Lower leg skin (tissue), 4 donors: Measurements from ENCODE around the gene TINAGL1. TPM values are rescaled to one million over a fixed set of nuclear protein-coding genes. Genes with fewer than 3 reads are reported as not detected.

Experiments
- DNase-seq, 2 donors: peaks; one replicate each; pipeline ENCODE4 v3.0.0-alpha.2; 2019; ENCODE audit warnings: low spot score in 2 of 2
- H3K4me3 ChIP-seq: fragments of 200-600 bp; sonication (generic); 2 replicates; pipeline ENCODE4 v1.5.1; 2017; ENCODE audit warnings: mild to moderate bottlenecking, low read depth; ENCODE audit not compliant: poor library complexity, severe bottlenecking
- CTCF ChIP-seq, 3 donors: fragments of 450-650 bp; IDR thresholded peaks; one replicate each; pipeline ENCODE4 v1.5.1; 2016; ENCODE audit warnings: antibody characterized with exemption in 3 of 3, mild to moderate bottlenecking in 3 of 3, moderate library complexity in 2 of 3
- POLR2A ChIP-seq, 2 donors: fragments of 450-650 bp; IDR thresholded peaks; one replicate each; pipeline ENCODE4 v1.6.1; 2016 to 2017; ENCODE audit warnings: antibody characterized with exemption in 2 of 2, mild to moderate bottlenecking in 1 of 2, moderate library complexity in 1 of 2
- WGBS, 2 donors: methylation state at CpG; one replicate each; pipeline ENCODE4 v1.1.5; 2018; 5-methylcytosine and 5-hydroxymethylcytosine counted together
- intact Hi-C: fragments of 100-400 bp; cut with DNase I; formaldehyde crosslinking; loops from one replicate; pipeline ENCODE4 v1.15.0; 2023; ENCODE audit warnings: low total_unique reads
- total RNA-seq, 4 donors: library from RNA; depleted of rRNA; stranded (reverse); fragments of >200 nt; gene quantifications; one replicate each; pipeline ENCODE4 v1.1.0, GENCODE V29; 2016

TINAGL1 gene, protein sequence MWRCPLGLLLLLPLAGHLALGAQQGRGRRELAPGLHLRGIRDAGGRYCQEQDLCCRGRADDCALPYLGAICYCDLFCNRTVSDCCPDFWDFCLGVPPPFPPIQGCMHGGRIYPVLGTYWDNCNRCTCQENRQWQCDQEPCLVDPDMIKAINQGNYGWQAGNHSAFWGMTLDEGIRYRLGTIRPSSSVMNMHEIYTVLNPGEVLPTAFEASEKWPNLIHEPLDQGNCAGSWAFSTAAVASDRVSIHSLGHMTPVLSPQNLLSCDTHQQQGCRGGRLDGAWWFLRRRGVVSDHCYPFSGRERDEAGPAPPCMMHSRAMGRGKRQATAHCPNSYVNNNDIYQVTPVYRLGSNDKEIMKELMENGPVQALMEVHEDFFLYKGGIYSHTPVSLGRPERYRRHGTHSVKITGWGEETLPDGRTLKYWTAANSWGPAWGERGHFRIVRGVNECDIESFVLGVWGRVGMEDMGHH
- total RNA-seq = 100 to 1,000 TPM in 1 of 4 donors, 10 to 100 TPM in 3; 39.1 to 107 (median 69.2) TPM

DNA sequence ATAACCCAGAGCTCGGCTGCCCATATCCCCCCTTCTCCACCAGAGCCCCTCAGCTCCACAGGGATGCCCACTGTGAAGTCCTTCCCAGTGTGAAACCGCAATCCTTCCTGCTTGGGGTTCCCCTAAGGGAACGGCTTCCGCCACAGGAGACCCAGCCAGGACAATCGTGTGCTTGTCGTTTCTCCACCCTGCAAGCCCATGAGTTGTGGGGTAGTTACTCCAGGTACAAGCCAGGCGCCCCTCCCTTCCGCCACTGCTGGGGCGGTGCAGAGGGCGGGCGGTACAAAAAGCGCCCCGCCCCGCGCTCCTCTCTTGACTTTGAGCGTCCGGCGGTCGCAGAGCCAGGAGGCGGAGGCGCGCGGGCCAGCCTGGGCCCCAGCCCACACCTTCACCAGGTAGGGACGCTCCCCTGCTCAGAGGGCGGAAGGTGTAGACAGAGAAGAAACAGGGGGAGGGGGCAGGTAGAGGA lies at the start of gene TINAGL1:
TINAGL1 (plus strand) TSS at position 315 of the 469 bp plus-strand sequence. CDS start 634 bp downstream, outside the sequence.
- TF ChIP-seq CTCF (IDR thresholded peaks at IDR 0.05) (no peak), POLR2A (IDR thresholded peaks at IDR 0.05) (no peak)
- DNase-seq = no peak
- intact Hi-C loops = loop anchor here (10.0 kb wide), 1 partner anchor 209 kb away; no protein-coding TSS in a partner anchor
- 1 to 4% methylated on average over 25 of the region's 25 CpGs for WGBS, 2 donors
- H3K4me3 ChIP-seq = peak within 1 kb of the TSS; percentile 20

DNA sequence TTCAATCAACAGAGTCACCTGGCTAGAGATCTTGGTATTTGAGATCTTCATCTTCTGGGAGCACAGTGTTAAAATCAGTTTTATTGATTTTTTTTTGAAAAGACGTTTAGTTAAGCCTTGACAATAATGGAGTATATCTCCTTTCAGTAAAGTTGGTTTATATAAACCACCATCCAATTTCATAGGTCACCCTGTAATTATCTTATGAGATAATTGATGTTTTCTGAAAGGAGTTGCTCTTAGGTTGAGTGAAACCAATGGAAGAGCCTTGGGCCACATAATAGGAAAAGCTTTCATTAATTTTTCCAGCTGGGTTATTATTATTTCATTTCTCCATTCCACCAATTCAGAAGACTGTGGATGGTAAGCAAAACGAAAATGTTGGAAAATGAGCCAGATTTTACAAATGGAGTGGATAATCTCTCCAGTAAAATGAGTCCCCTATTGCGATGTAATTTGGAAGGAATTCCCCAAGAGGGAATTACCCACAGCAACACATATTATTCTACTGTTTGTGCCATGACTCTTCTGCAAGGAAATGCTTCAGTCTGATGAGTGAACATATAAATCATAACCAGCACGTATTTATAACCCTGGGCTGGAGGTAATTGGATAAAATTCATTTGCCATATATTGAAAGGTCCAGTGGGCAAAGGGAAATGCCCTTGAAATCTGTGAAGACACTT lies 46.2 kb upstream of the TINAGL1 start:
- DNase-seq = no peak
- intact Hi-C loops = no loop called here
- 31 to 35% methylated on average over 4 of the region's 4 CpGs for WGBS, 2 donors
- no peak overlapping the region for H3K4me3 ChIP-seq
- TF ChIP-seq CTCF (IDR thresholded peaks at IDR 0.05) (no peak), POLR2A (IDR thresholded peaks at IDR 0.05) (no peak)

GRCh38 chr1:31531177-31531999 lies 44.9 kb upstream of the TINAGL1 start:
- 47 to 54% methylated on average over 10 of the region's 10 CpGs for WGBS, 2 donors
- DNase-seq = no peak
- TF ChIP-seq CTCF (IDR thresholded peaks at IDR 0.05) (no peak), POLR2A (IDR thresholded peaks at IDR 0.05) (no peak)
- no peak overlapping the region for H3K4me3 ChIP-seq
- intact Hi-C loops = no loop called here

DNA sequence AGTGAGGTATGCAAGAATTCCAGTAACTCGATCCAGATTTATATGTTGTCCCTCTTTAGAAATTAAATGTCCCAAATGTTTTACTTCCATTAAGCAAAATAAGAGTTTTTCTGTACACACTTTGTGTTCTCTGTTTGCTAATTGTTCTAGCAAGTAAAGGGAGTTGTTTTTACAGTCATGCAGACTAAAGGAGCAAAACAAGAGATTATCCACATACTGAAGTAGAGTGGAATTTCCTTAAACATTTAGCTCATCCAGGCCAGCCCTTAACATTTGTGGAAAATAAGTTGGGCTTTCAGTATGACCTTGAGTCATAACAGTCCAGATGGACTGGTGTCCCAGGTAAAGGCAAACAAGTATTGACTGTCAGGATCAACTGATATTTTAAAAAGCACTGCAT lies 44.1 kb upstream of the TINAGL1 start:
- WGBS, 2 donors = 48 to 59% methylated on average over 1 of the region's 1 CpG
- DNase-seq = no peak
- intact Hi-C loops = no loop called here
- no peak for TF ChIP-seq POLR2A (IDR thresholded peaks at IDR 0.05)
- no peak for TF ChIP-seq CTCF (IDR thresholded peaks at IDR 0.05)
- no peak overlapping the region for H3K4me3 ChIP-seq

DNA sequence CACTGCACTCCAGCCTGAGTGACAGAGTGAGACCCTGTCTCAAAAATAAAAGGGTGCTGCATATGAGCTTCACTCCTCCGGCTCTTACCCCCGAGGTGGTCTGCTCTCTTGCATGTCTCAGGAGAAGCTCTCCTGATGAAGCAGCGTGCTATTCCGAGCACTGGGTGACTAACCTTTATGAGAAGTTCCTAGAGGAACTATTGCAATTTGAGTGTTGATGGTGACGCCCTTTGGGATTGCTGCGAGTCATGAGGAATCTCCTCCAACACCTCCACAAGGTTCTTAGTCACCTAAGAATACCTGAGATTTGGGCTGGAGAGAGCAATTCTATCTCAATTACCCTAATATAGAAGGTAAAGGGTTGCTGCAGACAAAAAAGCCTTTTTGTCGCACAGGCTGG lies 40.8 kb upstream of the TINAGL1 start:
- no peak overlapping the region for H3K4me3 ChIP-seq
- WGBS, 2 donors = 85 to 92% methylated on average over 7 of the region's 7 CpGs
- intact Hi-C loops = no loop called here
- TF ChIP-seq CTCF (IDR thresholded peaks at IDR 0.05) (no peak), POLR2A (IDR thresholded peaks at IDR 0.05) (no peak)
- no peak for DNase-seq
